Stimulated activated CD8-positive, alpha-beta memory T cell treated with anti-CD3 and anti-CD28 coated beads, Interleukin-4, amount 100 ng/mL, for 24 hours (primary cell): ENCODE results near the gene PAPPA.

Experiments used
- DNase-seq: peaks from one replicate; pipeline ENCODE4 v3.0.0-alpha.2; 2020; ENCODE audit warnings: low read depth

PAPPA gene

DNA sequence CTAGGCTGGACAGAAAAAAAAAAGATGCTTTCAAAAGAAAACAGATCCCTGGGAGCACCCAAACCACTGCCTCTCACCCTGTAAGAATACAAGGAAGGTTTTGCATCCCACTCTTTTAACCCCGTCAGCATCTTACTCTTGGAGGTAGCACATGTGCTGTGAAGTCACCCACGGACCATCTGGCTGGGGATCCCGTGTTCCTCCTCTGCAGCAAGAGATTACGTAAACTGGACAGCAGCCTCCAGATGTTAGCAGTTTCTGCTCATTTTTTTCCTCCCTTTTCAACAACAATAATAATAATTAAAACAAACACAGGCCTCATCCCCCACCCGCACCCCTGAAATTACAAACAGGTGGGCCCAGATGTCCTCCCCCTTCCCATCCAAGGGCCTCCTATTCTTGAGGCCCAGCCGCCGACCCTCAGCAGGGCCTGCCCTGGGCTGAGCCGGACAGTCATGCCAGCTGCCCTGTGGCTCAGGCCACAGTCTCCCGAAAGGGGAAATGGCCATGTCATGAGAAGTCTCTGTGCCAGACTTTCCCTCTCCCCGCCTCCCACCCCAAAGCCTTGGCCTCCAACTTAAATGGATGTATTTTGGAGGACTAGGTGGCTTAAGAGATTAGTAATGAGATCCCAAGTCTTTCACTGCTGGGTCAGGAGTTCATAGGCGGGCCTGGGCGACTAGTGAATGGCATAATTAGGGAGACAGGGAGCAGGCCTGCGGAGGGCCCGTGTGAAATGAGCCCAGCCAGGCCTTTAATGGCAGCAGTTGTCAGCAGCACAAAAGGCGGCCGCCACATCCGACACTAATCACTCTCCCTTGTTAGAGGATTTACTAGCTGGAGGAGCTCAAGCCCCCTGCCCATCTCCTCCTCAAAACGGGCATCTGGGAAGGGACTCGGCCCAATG lies 165.1 kb downstream of the PAPPA start:
- no peak for DNase-seq

DNA sequence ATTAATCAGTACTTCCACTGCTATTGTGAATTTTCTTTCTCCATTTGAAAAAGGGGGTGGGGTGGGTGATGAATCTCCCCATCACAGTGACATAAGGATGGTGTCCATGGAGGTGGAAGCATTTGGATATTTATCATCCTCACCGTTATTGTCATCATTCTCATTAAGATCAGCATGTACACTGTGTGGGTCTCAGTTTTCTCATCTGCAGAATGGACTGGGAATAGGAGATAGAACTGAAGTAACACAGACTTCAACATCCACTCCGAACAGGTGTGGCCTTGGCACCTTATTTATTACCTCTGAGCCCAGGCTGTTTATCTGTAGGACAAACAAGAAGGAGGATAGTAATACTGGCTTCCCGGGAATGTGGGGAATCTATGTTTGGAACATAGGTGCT lies 165.9 kb downstream of the PAPPA start:
- DNase-seq: no peak

DNA sequence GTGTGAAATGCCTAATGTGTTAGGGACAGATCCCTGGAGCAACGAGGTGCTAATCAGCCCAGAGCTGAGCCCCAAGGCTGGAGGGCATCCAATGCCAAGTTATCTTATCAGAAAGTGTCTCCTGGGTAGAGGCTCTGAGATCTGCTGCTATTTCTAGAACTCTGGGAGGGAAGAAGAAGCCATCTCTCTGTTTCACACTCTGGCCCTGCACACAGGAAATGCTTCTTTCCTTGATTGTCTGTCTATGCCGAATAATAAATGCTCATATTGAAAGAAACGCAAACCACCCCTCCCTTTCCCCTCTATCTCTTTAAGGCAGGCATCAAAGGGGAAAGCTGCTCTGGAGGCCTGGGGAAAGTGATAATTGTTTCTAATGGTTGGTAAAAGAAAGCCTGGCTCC lies 166.7 kb downstream of the PAPPA start:
- DNase-seq: no peak

- DNase-seq: no peak
These were observed 168.9 kb downstream of the PAPPA start for GRCh38 chr9:116322521-116322920.

- DNase-seq: no peak
These were observed 169.4 kb downstream of the PAPPA start for GRCh38 chr9:116323012-116323411.

- no peak for DNase-seq
These were observed 170.0 kb downstream of the PAPPA start for GRCh38 chr9:116323571-116323970.

GRCh38 chr9:116325924-116326323 lies 172.3 kb downstream of the PAPPA start:
- no peak for DNase-seq

GRCh38 chr9:116327701-116328405 lies 174.3 kb downstream of the PAPPA start:
- DNase-seq: no peak

GRCh38 chr9:116329470-116329869 lies 175.9 kb downstream of the PAPPA start:
- DNase-seq: no peak

- no peak for DNase-seq
These were observed 177.7 kb downstream of the PAPPA start for GRCh38 chr9:116331241-116331640.

DNA sequence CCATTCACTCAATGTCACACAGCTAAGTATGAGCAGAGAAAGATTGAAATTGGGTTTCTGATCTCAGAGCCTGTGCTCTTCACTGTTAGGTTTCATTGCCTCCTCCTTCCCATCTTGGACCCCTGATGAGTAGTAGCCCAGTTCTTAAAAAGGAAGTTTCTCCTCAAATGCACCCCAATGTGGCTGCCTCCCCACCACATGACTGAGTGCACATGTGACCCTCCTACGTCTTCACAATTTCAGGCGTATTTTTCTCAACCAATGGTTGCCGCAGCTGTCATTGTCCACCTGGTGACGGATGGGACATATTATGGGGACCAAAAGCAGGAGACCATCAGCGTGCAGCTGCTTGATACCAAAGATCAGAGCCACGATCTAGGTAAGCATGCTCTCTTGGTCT lies 178.5 kb downstream of the PAPPA start:
- no peak for DNase-seq

DNA sequence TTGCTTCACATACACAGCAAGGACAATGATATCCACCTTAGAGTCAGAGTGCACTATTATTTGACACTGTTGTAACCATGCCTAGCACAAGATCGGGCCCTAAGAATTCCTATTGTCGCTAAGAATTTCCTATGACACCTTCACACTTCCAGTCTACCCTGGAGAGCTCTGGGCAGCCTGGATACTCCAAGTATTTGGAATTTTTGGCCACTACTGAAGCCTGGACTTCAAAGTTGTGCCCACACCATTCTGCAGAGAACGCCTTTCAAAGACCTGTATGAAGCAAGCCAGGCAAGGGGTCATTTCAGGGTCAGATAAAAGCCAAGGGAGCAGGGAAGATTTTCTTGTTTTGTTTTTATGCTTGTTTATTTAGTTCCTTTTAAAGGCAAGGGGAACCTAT lies 179.7 kb downstream of the PAPPA start:
- DNase-seq: no peak

- DNase-seq: no peak
These were observed 181.1 kb downstream of the PAPPA start for GRCh38 chr9:116334546-116335150.

- no peak for DNase-seq
These were observed 181.8 kb downstream of the PAPPA start for GRCh38 chr9:116335392-116335791.

- DNase-seq: no peak
These were observed 182.7 kb downstream of the PAPPA start for GRCh38 chr9:116336133-116336862.

GRCh38 chr9:116337015-116337414 lies 183.4 kb downstream of the PAPPA start:
- no peak for DNase-seq

DNA sequence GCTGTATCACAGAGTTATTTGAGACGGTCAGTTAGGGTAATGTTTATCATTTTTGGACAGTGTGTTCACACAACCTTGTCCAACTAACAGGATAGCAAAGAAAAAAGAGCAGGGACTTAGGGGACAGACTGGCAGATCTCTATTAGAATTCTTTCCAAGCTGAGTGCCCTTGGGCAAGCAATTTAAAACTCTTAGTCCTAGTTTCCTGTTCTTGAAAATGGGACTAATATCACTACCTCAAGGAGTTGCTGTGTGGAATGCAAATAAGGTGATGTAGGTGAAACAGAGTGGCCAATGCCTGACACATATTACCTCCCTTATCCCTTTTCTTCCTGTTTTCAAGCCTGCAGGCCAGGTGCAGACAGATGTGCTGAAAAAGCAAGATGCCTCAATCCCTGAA lies 186.7 kb downstream of the PAPPA start:
- no peak for DNase-seq

DNA sequence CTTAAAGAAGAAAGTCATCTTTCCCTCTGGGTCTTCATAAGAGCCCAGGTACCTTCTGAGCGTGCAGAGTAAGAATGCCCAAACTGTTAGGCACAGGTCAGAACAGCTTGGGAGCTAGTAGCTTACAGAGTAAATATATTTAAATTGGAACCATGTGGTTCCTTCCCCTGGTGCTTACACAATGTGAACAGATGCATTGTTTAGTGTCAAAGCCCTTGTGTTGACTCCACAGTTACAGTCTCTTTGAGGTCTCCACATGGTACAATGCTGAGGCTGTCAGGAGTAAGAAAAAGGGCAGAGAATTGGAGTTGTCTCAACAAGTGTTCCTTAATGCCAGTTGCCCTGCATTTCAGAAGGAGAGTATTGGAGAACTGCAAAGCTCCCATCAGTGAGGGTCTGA lies 188.5 kb downstream of the PAPPA start:
- no peak for DNase-seq

DNA sequence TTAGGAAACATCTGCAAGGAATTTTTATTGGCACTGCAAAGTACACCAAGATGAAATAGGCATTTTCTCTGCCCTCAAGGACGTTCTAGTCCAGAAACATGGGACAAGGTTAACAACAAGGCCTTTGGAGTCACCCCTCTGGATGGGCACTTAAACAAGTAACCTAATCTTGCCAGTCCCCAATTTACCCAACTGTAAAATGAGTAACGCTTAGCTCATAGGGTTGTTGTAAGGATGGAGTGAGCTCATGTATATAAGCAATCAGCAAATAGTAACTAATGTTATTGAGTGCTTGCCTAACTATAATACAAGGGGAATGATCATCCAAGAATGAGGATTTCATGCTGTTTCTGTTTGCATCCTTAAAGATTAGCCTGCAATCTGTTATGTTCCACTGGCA lies 189.3 kb downstream of the PAPPA start:
- no peak for DNase-seq

DNA sequence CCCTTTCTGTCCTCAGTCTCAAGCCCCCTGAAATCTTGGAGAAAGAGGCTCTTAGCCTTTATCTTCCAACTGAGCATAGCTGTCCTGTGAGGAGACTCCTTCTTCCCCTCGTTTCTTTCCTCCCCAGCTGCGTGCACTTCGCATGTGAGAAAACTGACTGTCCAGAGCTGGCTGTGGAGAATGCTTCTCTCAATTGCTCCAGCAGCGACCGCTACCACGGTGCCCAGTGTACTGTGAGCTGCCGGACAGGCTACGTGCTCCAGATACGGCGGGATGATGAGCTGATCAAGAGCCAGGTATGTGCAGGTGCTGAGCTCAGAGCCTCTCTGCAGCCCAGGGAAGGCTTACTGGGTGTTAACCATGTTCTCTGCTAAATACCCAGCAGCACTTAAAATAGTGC lies 190.8 kb downstream of the PAPPA start:
- DNase-seq: no peak

DNA sequence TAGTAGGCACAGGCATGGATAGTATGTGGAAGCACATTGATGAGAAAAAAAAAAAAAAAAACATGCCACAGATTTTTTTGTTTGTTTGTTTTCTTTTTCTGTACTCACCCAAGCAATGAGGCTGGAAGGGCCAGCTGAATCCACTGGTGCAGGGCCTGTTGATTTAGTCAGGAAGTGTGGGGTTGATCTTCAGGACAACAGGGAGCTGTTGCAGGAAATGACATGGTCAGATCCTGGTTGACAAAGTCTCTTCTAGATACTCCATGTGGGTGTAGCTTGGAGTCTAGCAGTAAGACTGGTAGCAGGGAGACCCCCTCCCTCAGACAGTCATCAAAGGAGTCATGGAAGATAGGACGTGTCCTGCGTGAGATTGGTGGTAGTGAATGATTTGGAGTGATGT lies 191.8 kb downstream of the PAPPA start:
- no peak for DNase-seq

GRCh38 chr9:116345817-116346216 lies 192.2 kb downstream of the PAPPA start:
- no peak for DNase-seq
